22Rv1 (cell line): ENCODE measurements around the gene CBFA2T2.
"Not testable (repeated sequence)": the region's sequence is repeated elsewhere in the genome, so short reads cannot be mapped to it uniquely, and the experiment has no call there.

Source experiments
- H3K27ac ChIP-seq: fragments of 450-650 bp; 2 replicates; pipeline ENCODE4 v1.5.1; 2017
- CTCF ChIP-seq: fragments of 450-650 bp; IDR thresholded peaks from 2 replicates; pipeline ENCODE4 v1.5.1; 2017; ENCODE audit warnings: mild to moderate bottlenecking
- ZFX ChIP-seq: fragments of 450-650 bp; IDR thresholded peaks from 2 replicates; pipeline ENCODE4 v1.6.1; 2017; ENCODE audit warnings: antibody characterized with exemption, borderline replicate concordance

The CBFA2T2 gene

GRCh38 chr20:33693741-33694638, 204.1 kb downstream of the CBFA2T2 start:
- no peak overlapping the region for H3K27ac ChIP-seq
- TF ChIP-seq CTCF (no peak), ZFX (no peak)

GRCh38 chr20:33694639-33695012, 204.7 kb downstream of the CBFA2T2 start:
- H3K27ac ChIP-seq = no peak overlapping the region
- TF ChIP-seq CTCF (no peak), ZFX (no peak)

- TF ChIP-seq ZFX (no peak), CTCF (no peak)
- H3K27ac ChIP-seq = no peak overlapping the region
Observed at GRCh38 chr20:33696448-33696847, 206.6 kb downstream of the CBFA2T2 start.

GRCh38 chr20:33697129-33697528, 207.2 kb downstream of the CBFA2T2 start:
- no peak for TF ChIP-seq CTCF
- no peak for TF ChIP-seq ZFX
- H3K27ac ChIP-seq = no peak overlapping the region

- H3K27ac ChIP-seq = not testable (repeated sequence)
Observed at GRCh38 chr20:33698966-33699365, 209.1 kb downstream of the CBFA2T2 start.
